Endothelial cell of umbilical vein (primary cell): ENCODE data around the gene OR5C1. TPM values are rescaled to one million over a fixed set of nuclear protein-coding genes. Genes with fewer than 3 reads are reported as not detected.
A peak's percentile ranks its signal among the peaks of the same experiment; 100 is the strongest.

Experiments
- BruUV-seq: library from RNA; stranded (reverse); fragments of 400-500 nt; replicated peaks from 2 replicates; lab custom pipeline; 2021; lab: Mats Ljungman, UMichigan
- CTCF ChIA-PET: fragments of 300-600, 350-600 bp; sonication (Branson Sonifier 250); formaldehyde crosslinking; loops from one replicate; lab custom pipeline; 2021; ENCODE audit warnings: antibody characterized with exemption, inconsistent platforms; lab: Charles Lee
- POLR2A ChIA-PET: fragments of 300-600, 350-600 bp; sonication (Branson Sonifier 250); formaldehyde crosslinking; loops from one replicate; lab custom pipeline; 2021; ENCODE audit warnings: antibody characterized with exemption, inconsistent platforms; lab: Charles Lee
- DNase-seq: peaks from one replicate; pipeline ENCODE4 v3.0.0-alpha.2; 2011; ENCODE audit warnings: low read depth, low spot score
- FAIRE-seq: peaks from 2 replicates; lab custom pipeline; 2011; peaks lifted over from hg19 to GRCh38; lab: Jason Lieb, UNC
- H2AFZ ChIP-seq: 2 replicates; pipeline ENCODE4 v1.6.0; 2012; ENCODE audit warnings: low read depth, low read length, control low read depth, inconsistent platforms
- H3K27ac ChIP-seq: 2 replicates; pipeline ENCODE4 v1.5.1; 2011; ENCODE audit warnings: low read depth, mild to moderate bottlenecking, control low read depth, low read length, moderate library complexity; ENCODE audit not compliant: insufficient read depth
- H3K27me3 ChIP-seq, 2 experiments: 2 replicates each; pipeline versions ENCODE4 v1.6.0 to v1.6.1; 2011; ENCODE audit warnings: low read length in 2 of 2, mixed read lengths in 1 of 2; ENCODE audit not compliant: control insufficient read depth in 2 of 2, insufficient read depth in 2 of 2
- H3K36me3 ChIP-seq, 2 experiments: 2 replicates in 1 of 2; 3 replicates in 1 of 2; pipeline ENCODE4 v1.5.1; 2011; ENCODE audit warnings: low read length in 2 of 2, mild to moderate bottlenecking in 1 of 2, moderate library complexity in 1 of 2; ENCODE audit not compliant: control insufficient read depth in 2 of 2, insufficient read depth in 2 of 2; ENCODE audit errors: extremely low read depth in 1 of 2
- H3K4me1 ChIP-seq: 3 replicates; pipeline ENCODE4 v1.5.1; 2011; ENCODE audit warnings: mild to moderate bottlenecking, low read length; ENCODE audit not compliant: control insufficient read depth, insufficient read depth; ENCODE audit errors: extremely low read depth
- H3K4me2 ChIP-seq: 2 replicates; pipeline ENCODE4 v1.6.1; 2011; ENCODE audit warnings: low read length, control low read depth, mixed read lengths; ENCODE audit not compliant: insufficient read depth
- H3K4me3 ChIP-seq, 3 experiments: fragments of 200-600 bp in 1 of 3; sonication (generic), shearing (Covaris generic) in 1 of 3; replicated peaks in 1 of 3; 2 replicates each; pipeline ENCODE4 v1.5.1; 2011 to 2016; ENCODE audit warnings: control low read depth in 3 of 3, low read length in 3 of 3, mild to moderate bottlenecking in 2 of 3, inconsistent platforms in 1 of 3, low read depth in 1 of 3, moderate library complexity in 1 of 3; ENCODE audit not compliant: insufficient read depth in 1 of 3
- H3K79me2 ChIP-seq: 2 replicates; pipeline ENCODE4 v1.6.0; 2012; ENCODE audit warnings: low read length, inconsistent platforms; ENCODE audit not compliant: control insufficient read depth, insufficient read depth
- H3K9ac ChIP-seq: replicated peaks from 2 replicates; pipeline ENCODE3; 2011; ENCODE audit warnings: low read length, control low read depth; ENCODE audit not compliant: insufficient read depth; ENCODE audit errors: extremely low read depth
- H3K9me1 ChIP-seq: replicated peaks from 3 replicates; pipeline ENCODE4 v1.6.0; 2011; ENCODE audit warnings: mild to moderate bottlenecking, low read length; ENCODE audit not compliant: control insufficient read depth, insufficient read depth; ENCODE audit errors: extremely low read depth
- H3K9me3 ChIP-seq: replicated peaks from 2 replicates; pipeline ENCODE4 v1.5.1; 2012; ENCODE audit warnings: low read length, inconsistent platforms; ENCODE audit not compliant: control insufficient read depth, insufficient read depth
- H4K20me1 ChIP-seq: replicated peaks from 2 replicates; pipeline ENCODE3; 2011; ENCODE audit warnings: mild to moderate bottlenecking, low read length; ENCODE audit not compliant: control insufficient read depth, insufficient read depth; ENCODE audit errors: extremely low read depth
- CTCF ChIP-seq, 2 donors: IDR thresholded peaks; 1 replicate in 1 of 2; 2 replicates in 1 of 2; pipeline ENCODE4 v1.5.1; 2011; ENCODE audit warnings: low read length in 2 of 2, mild to moderate bottlenecking in 2 of 2, moderate library complexity in 2 of 2, control low read depth in 1 of 2, inconsistent platforms in 1 of 2, low read depth in 1 of 2; ENCODE audit not compliant: insufficient read depth in 1 of 2; ENCODE audit errors: extremely low read depth in 1 of 2
- EZH2 ChIP-seq: IDR thresholded peaks from 2 replicates; pipeline ENCODE4 v1.6.1; 2012; ENCODE audit warnings: borderline replicate concordance, low read depth, mild to moderate bottlenecking, moderate library complexity, low read length, inconsistent platforms; ENCODE audit not compliant: severe bottlenecking
- FOS ChIP-seq: IDR thresholded peaks from 2 replicates; pipeline ENCODE4 v1.6.1; 2011; ENCODE audit warnings: mild to moderate bottlenecking, low read length, moderate library complexity, borderline replicate concordance; ENCODE audit not compliant: insufficient read depth
- GATA2 ChIP-seq: IDR thresholded peaks from 2 replicates; pipeline ENCODE4 v1.7.0; 2011; ENCODE audit warnings: low read depth, mild to moderate bottlenecking, moderate library complexity, mixed read lengths, low read length; ENCODE audit not compliant: insufficient read length, insufficient read depth
- JUN ChIP-seq: IDR thresholded peaks from 2 replicates; pipeline ENCODE4 v1.6.1; 2011; ENCODE audit warnings: borderline replicate concordance, low read depth; ENCODE audit not compliant: insufficient read length, insufficient read depth
- MAX ChIP-seq: IDR thresholded peaks from 2 replicates; pipeline ENCODE4 v1.6.1; 2011; ENCODE audit not compliant: insufficient read depth, insufficient read length
- MYC ChIP-seq: IDR thresholded peaks from one replicate; pipeline ENCODE4 v1.6.1; 2011; ENCODE audit warnings: mild to moderate bottlenecking, low read depth, low read length
- POLR2A ChIP-seq: IDR thresholded peaks from 2 replicates; pipeline ENCODE4 v1.6.1; 2012; ENCODE audit warnings: low read depth, mild to moderate bottlenecking, control low read depth, low read length
- POLR2AphosphoS5 ChIP-seq: IDR thresholded peaks from 2 replicates; pipeline ENCODE4 v1.6.1; 2012; ENCODE audit warnings: low read depth, mild to moderate bottlenecking, control low read depth, low read length, moderate library complexity; ENCODE audit not compliant: insufficient read depth
- dilution Hi-C: fragments of 300-500 bp; cut with MboI; formaldehyde crosslinking; loops from one replicate; pipeline ENCODE4 v1.15.0; 2019; ENCODE audit warnings: low sequenced_read_pairs; ENCODE audit not compliant: extremely low pct_ligation_motif_present
- intact Hi-C: fragments of 100-400 bp; cut with micrococcal nuclease; formaldehyde crosslinking; loops from one replicate; pipeline ENCODE4 v1.10.0; 2022
- polyA plus RNA-seq, 4 experiments: library from polyadenylated mRNA; depleted of rRNA in 3 of 4; stranded (reverse) in 3 of 4; unstranded in 1 of 4; fragments of >200 nt; gene quantifications; 2 replicates each; pipeline versions ENCODE4 v1.2.1 to v1.2.3, GENCODE V29; 2011 to 2012; ENCODE audit warnings: missing spikeins in 1 of 4
- total RNA-seq: library from RNA; stranded (reverse); gene quantifications from 2 replicates; pipeline ENCODE4 v1.2.3, GENCODE V29; 2021

The OR5C1 gene
- total and polyA plus RNA-seq, 2 donors (not counting 3 experiments of a cell fraction or from before 2014, with no cell fraction given), result not detected

- H3K27ac ChIP-seq, result peak overlapping the region; percentile 97
- H3K4me3 ChIP-seq, result no peak overlapping the region
- H3K9ac ChIP-seq, result peak overlapping the region; percentile 61
- ChIA-PET POLR2A (interaction anchor here (1.5 kb wide), 1 partner anchor 109 kb away, joined by 4 read pairs; the partner anchor contains the start of gene ZBTB26), CTCF (interaction anchor here (1.2 to 1.5 kb wide), 2 partner anchors 12 to 723 kb away, joined by 3 read pairs; no protein-coding TSS in a partner anchor)
- no peaks in the 10 kb centered on the region for H3K9me3 ChIP-seq
- no peaks in the 10 kb centered on the region for H3K9me1 ChIP-seq
- H3K36me3 ChIP-seq, result peaks cover 7 to 16% of the 10 kb centered on the region in 2 experiments
- no peak for FAIRE-seq
- DNase-seq, result no peak
- no peak overlapping the region for H2AFZ ChIP-seq
- BruUV-seq, result TSS peak; percentile 70
- peaks cover 66% of the 10 kb centered on the region for H3K4me1 ChIP-seq
- H4K20me1 ChIP-seq, result no peaks in the 10 kb centered on the region
- TF ChIP-seq EZH2, result no peak
- TF ChIP-seq MYC, result no peak
- no peak for TF ChIP-seq POLR2AphosphoS5
- TF ChIP-seq CTCF (IDR thresholded peaks at IDR 0.05; ENCODE audit: extremely low read depth in 1 of 2, insufficient read depth in 1 of 2, low read depth in 1 of 2, low read length in 2 of 2), result no peak
- TF ChIP-seq JUN, result no peak
- TF ChIP-seq MAX, result no peak
- no peak for TF ChIP-seq POLR2A
- no peak for TF ChIP-seq GATA2
- TF ChIP-seq FOS, result no peak
- dilution Hi-C loops, result no loop called here
- intact Hi-C loops, result loop anchor here (10.0 kb wide), 1 partner anchor 1537 kb away; no protein-coding TSS in a partner anchor
- peaks cover 23% of the 10 kb centered on the region for H3K79me2 ChIP-seq
- peak overlapping the region; percentile 7 for H3K4me2 ChIP-seq
- H3K27me3 ChIP-seq, result no peaks in the 10 kb centered on the region
Measured at GRCh38 chr9:122822056-122822455, 33.3 kb downstream of the OR5C1 start.
